Effector memory CD8-positive, alpha-beta T cell (primary cell): Measurements from ENCODE around the gene SPRR3.

Experiments used
- ATAC-seq: fragments of 150-1000 bp; cut with Tn5 transposase; replicated peaks from 2 replicates; pipeline ENCODE4 v1.10.0; 2021; ENCODE audit warnings: mild to moderate bottlenecking, moderate library complexity
- DNase-seq, 3 experiments: peaks; one replicate each; pipeline ENCODE4 v3.0.0; 2021
- H3K27ac Mint-ChIP-seq, 2 donors: one replicate each; pipeline ENCODE4 v1.8.0; 2022; ENCODE audit warnings: mild to moderate bottlenecking in 2 of 2, mixed read lengths in 2 of 2, moderate library complexity in 2 of 2
- H3K27me3 Mint-ChIP-seq, 2 donors: one replicate each; pipeline ENCODE4 v1.8.0; 2022; ENCODE audit warnings: mixed read lengths in 2 of 2
- H3K36me3 Mint-ChIP-seq: one replicate; pipeline ENCODE4 v1.8.0; 2022; ENCODE audit warnings: mild to moderate bottlenecking, moderate library complexity, mixed read lengths; ENCODE audit not compliant: insufficient read depth
- H3K4me1 Mint-ChIP-seq, 2 donors: one replicate each; pipeline ENCODE4 v1.8.0; 2022; ENCODE audit warnings: low read depth in 2 of 2, mixed read lengths in 2 of 2
- H3K4me3 Mint-ChIP-seq, 2 donors: one replicate each; pipeline ENCODE4 v1.8.0; 2022; ENCODE audit warnings: mild to moderate bottlenecking in 2 of 2, mixed read lengths in 2 of 2, moderate library complexity in 2 of 2
- H3K9me3 Mint-ChIP-seq, 2 donors: one replicate each; pipeline ENCODE4 v1.8.0; 2022; ENCODE audit warnings: mixed read lengths in 2 of 2

SPRR3 gene

GRCh38 chr1:152969036-152969435 is 32.5 kb upstream of the SPRR3 start:
- H3K27me3 Mint-ChIP-seq: peaks cover 24 to 53% of the 10 kb centered on the region in 2 donors
- no peak for DNase-seq
- H3K9me3 Mint-ChIP-seq: no peaks in the 10 kb centered on the region
- H3K36me3 Mint-ChIP-seq: no peaks in the 10 kb centered on the region
- H3K4me1 Mint-ChIP-seq: no peaks in the 10 kb centered on the region
- no peak for ATAC-seq
- H3K27ac Mint-ChIP-seq: no peak overlapping the region
- no peak overlapping the region for H3K4me3 Mint-ChIP-seq

GRCh38 chr1:152970495-152970894 is 31.1 kb upstream of the SPRR3 start, which contains the start of gene SPRR4:
Gene SPRR4 (plus strand): TSS chr1:152970648. CDS start chr1:152971891, 1,243 bp downstream.
- ATAC-seq (no peak), DNase-seq (no peak)
- Mint-ChIP-seq H3K36me3 (no peaks in the 10 kb centered on the region), H3K27ac (no peak within 1 kb of the TSS), H3K9me3 (no peaks in the 10 kb centered on the region), H3K27me3 (peaks cover 28 to 50% of the 10 kb centered on the region in 2 donors), H3K4me3 (no peak within 1 kb of the TSS), H3K4me1 (no peaks in the 10 kb centered on the region)

GRCh38 chr1:152972196-152972886 is 29.2 kb upstream of the SPRR3 start:
- H3K4me3 Mint-ChIP-seq: no peak overlapping the region
- H3K36me3 Mint-ChIP-seq: no peaks in the 10 kb centered on the region
- peaks cover 35 to 37% of the 10 kb centered on the region in 2 donors for H3K27me3 Mint-ChIP-seq
- ATAC-seq (no peak), DNase-seq (no peak)
- H3K4me1 Mint-ChIP-seq: no peaks in the 10 kb centered on the region
- H3K9me3 Mint-ChIP-seq: no peaks in the 10 kb centered on the region
- no peak overlapping the region for H3K27ac Mint-ChIP-seq

GRCh38 chr1:152976688-152977087 is 24.9 kb upstream of the SPRR3 start:
- DNase-seq: no peak
- ATAC-seq: no peak
- H3K27me3 Mint-ChIP-seq: peaks cover 58 to 66% of the 10 kb centered on the region in 2 donors
- H3K9me3 Mint-ChIP-seq: no peaks in the 10 kb centered on the region
- no peak overlapping the region for H3K4me3 Mint-ChIP-seq
- no peaks in the 10 kb centered on the region for H3K36me3 Mint-ChIP-seq
- H3K4me1 Mint-ChIP-seq: no peaks in the 10 kb centered on the region
- no peak overlapping the region for H3K27ac Mint-ChIP-seq

GRCh38 chr1:152977614-152978013 is 23.9 kb upstream of the SPRR3 start:
- Mint-ChIP-seq H3K27me3 (peaks cover 56 to 66% of the 10 kb centered on the region in 2 donors), H3K27ac (no peak overlapping the region), H3K36me3 (no peaks in the 10 kb centered on the region), H3K4me1 (no peaks in the 10 kb centered on the region), H3K9me3 (no peaks in the 10 kb centered on the region), H3K4me3 (no peak overlapping the region)
- ATAC-seq (no peak), DNase-seq (no peak)

GRCh38 chr1:152980676-152981075 is 20.9 kb upstream of the SPRR3 start:
- Mint-ChIP-seq H3K4me1 (no peaks in the 10 kb centered on the region), H3K27me3 (peaks cover 48 to 59% of the 10 kb centered on the region in 2 donors), H3K27ac (no peak overlapping the region), H3K36me3 (no peaks in the 10 kb centered on the region), H3K9me3 (no peaks in the 10 kb centered on the region), H3K4me3 (no peak overlapping the region)
- DNase-seq: no peak
- no peak for ATAC-seq

- no peaks in the 10 kb centered on the region for H3K36me3 Mint-ChIP-seq
- peaks cover 0 to 3% of the 10 kb centered on the region in 2 donors for H3K9me3 Mint-ChIP-seq
- DNase-seq (no peak), ATAC-seq (no peak)
- no peaks in the 10 kb centered on the region for H3K4me1 Mint-ChIP-seq
- peaks cover 46 to 66% of the 10 kb centered on the region in 2 donors for H3K27me3 Mint-ChIP-seq
- no peak overlapping the region for H3K4me3 Mint-ChIP-seq
- H3K27ac Mint-ChIP-seq: no peak overlapping the region
Observed at GRCh38 chr1:152981146-152981871, 20.2 kb upstream of the SPRR3 start.

- peaks cover 0 to 7% of the 10 kb centered on the region in 2 donors for H3K9me3 Mint-ChIP-seq
- H3K4me1 Mint-ChIP-seq: no peaks in the 10 kb centered on the region
- ATAC-seq: no peak
- DNase-seq: no peak
- H3K27ac Mint-ChIP-seq: no peak overlapping the region
- H3K4me3 Mint-ChIP-seq: no peak overlapping the region
- H3K27me3 Mint-ChIP-seq: peaks cover 50 to 71% of the 10 kb centered on the region in 2 donors
- H3K36me3 Mint-ChIP-seq: no peaks in the 10 kb centered on the region
Observed at GRCh38 chr1:152982076-152982475, 19.5 kb upstream of the SPRR3 start.

- no peak for ATAC-seq
- H3K4me1 Mint-ChIP-seq: no peaks in the 10 kb centered on the region
- H3K27me3 Mint-ChIP-seq: peaks cover 53 to 69% of the 10 kb centered on the region in 2 donors
- peaks cover 0 to 7% of the 10 kb centered on the region in 2 donors for H3K9me3 Mint-ChIP-seq
- H3K4me3 Mint-ChIP-seq: no peak overlapping the region
- H3K27ac Mint-ChIP-seq: no peak overlapping the region
- DNase-seq: no peak
- no peaks in the 10 kb centered on the region for H3K36me3 Mint-ChIP-seq
Observed at GRCh38 chr1:152983234-152983633, 18.3 kb upstream of the SPRR3 start.

- Mint-ChIP-seq H3K27ac (no peak within 1 kb of the TSS), H3K9me3 (peaks cover 0 to 7% of the 10 kb centered on the region in 2 donors), H3K4me3 (no peak within 1 kb of the TSS), H3K36me3 (no peaks in the 10 kb centered on the region), H3K4me1 (no peaks in the 10 kb centered on the region), H3K27me3 (peaks cover 58 to 74% of the 10 kb centered on the region in 2 donors)
- ATAC-seq: no peak
- DNase-seq: no peak
Observed at GRCh38 chr1:152983743-152984142, 17.8 kb upstream of the SPRR3 start, which contains the start of gene SPRR1A. Gene SPRR1A (plus strand): TSS chr1:152984081. CDS start chr1:152985231, 1,150 bp downstream.

- H3K4me1 Mint-ChIP-seq: no peaks in the 10 kb centered on the region
- peaks cover 47 to 51% of the 10 kb centered on the region in 2 donors for H3K27me3 Mint-ChIP-seq
- peaks cover 0 to 7% of the 10 kb centered on the region in 2 donors for H3K9me3 Mint-ChIP-seq
- H3K36me3 Mint-ChIP-seq: no peaks in the 10 kb centered on the region
- no peak overlapping the region for H3K27ac Mint-ChIP-seq
- DNase-seq (no peak), ATAC-seq (no peak)
- no peak overlapping the region for H3K4me3 Mint-ChIP-seq
Observed at GRCh38 chr1:152986578-152986977, 15.0 kb upstream of the SPRR3 start.

- H3K9me3 Mint-ChIP-seq: no peaks in the 10 kb centered on the region
- no peak overlapping the region for H3K4me3 Mint-ChIP-seq
- H3K27ac Mint-ChIP-seq: no peak overlapping the region
- ATAC-seq: no peak
- H3K4me1 Mint-ChIP-seq: no peaks in the 10 kb centered on the region
- no peaks in the 10 kb centered on the region for H3K36me3 Mint-ChIP-seq
- H3K27me3 Mint-ChIP-seq: peaks cover 20 to 56% of the 10 kb centered on the region in 2 donors
- DNase-seq: no peak
Observed at GRCh38 chr1:152993186-152993585, 8.4 kb upstream of the SPRR3 start.

- Mint-ChIP-seq H3K4me1 (no peaks in the 10 kb centered on the region), H3K4me3 (no peak overlapping the region), H3K9me3 (no peaks in the 10 kb centered on the region), H3K27ac (no peak overlapping the region), H3K27me3 (peaks cover 29 to 58% of the 10 kb centered on the region in 2 donors), H3K36me3 (no peaks in the 10 kb centered on the region)
- DNase-seq: no peak
- no peak for ATAC-seq
Observed at GRCh38 chr1:152995842-152996241, 5.7 kb upstream of the SPRR3 start.
